WTC11 (cell line): ENCODE results near the gene PHF24.

ENCODE experiments used
- CTCF ChIP-seq: fragments of 200-600 bp; IDR thresholded peaks from 2 replicates; pipeline ENCODE4 v1.8.0; 2022; ENCODE audit warnings: antibody characterized with exemption
- ELF4 ChIP-seq: sonication (generic); formaldehyde crosslinking; IDR thresholded peaks from 2 replicates; pipeline ENCODE4 v1.8.1; 2022; ENCODE audit warnings: low read depth, mild to moderate bottlenecking, moderate library complexity, missing genetic modification reagents
- MAX ChIP-seq: sonication (generic); formaldehyde crosslinking; IDR thresholded peaks from 2 replicates; pipeline ENCODE4 v1.8.0; 2022; ENCODE audit warnings: mild to moderate bottlenecking, missing genetic modification reagents
- MLX ChIP-seq: sonication (generic); formaldehyde crosslinking; IDR thresholded peaks from 2 replicates; pipeline ENCODE4 v1.8.1; 2023; ENCODE audit warnings: mild to moderate bottlenecking, missing genetic modification reagents, moderate library complexity
- MXD4 ChIP-seq: fragments of 250-450 bp; sonication (Bioruptor Pico); IDR thresholded peaks from 2 replicates; pipeline ENCODE4 v1.8.0; 2021; ENCODE audit warnings: mild to moderate bottlenecking, moderate library complexity, borderline replicate concordance
- NFYB ChIP-seq: sonication (generic); formaldehyde crosslinking; conservative IDR thresholded peaks from 2 replicates; pipeline ENCODE4 v1.8.0; 2022; ENCODE audit warnings: low read depth, missing genetic modification reagents
- NR3C1 ChIP-seq: sonication (generic); formaldehyde crosslinking; conservative IDR thresholded peaks from 2 replicates; pipeline ENCODE4 v1.8.1; 2023; ENCODE audit warnings: low read depth, mild to moderate bottlenecking, missing genetic modification reagents
- PRDM15 ChIP-seq: sonication (generic); formaldehyde crosslinking; IDR thresholded peaks from 2 replicates; pipeline ENCODE4 v1.8.0; 2022; ENCODE audit warnings: missing genetic modification reagents
- TCF7 ChIP-seq: sonication (generic); formaldehyde crosslinking; IDR thresholded peaks from 2 replicates; pipeline ENCODE4 v1.8.0; 2022; ENCODE audit warnings: mild to moderate bottlenecking, low read depth, missing genetic modification reagents, moderate library complexity
- ZNF138 ChIP-seq: sonication (generic); formaldehyde crosslinking; conservative IDR thresholded peaks from 2 replicates; pipeline ENCODE4 v1.8.1; 2022; ENCODE audit warnings: mild to moderate bottlenecking, moderate library complexity, missing genetic modification reagents
- ZSCAN18 ChIP-seq: fragments of 250-450 bp; sonication (Bioruptor Pico); IDR thresholded peaks from 2 replicates; pipeline ENCODE4 v2.1.2; 2022; ENCODE audit warnings: mild to moderate bottlenecking, moderate library complexity

GRCh38 chr9:35027374-35027773 lies 69.3 kb downstream of the PHF24 start:
- TF ChIP-seq CTCF (no peak), ELF4 (CRISPR knock-in tag) (no peak), NFYB (CRISPR knock-in tag) (no peak), TCF7 (CRISPR knock-in tag) (no peak), PRDM15 (no peak), ZNF138 (CRISPR knock-in tag) (no peak), MAX (no peak), NR3C1 (no peak), MXD4 (CRISPR knock-in tag) (no peak), ZSCAN18 (CRISPR knock-in tag) (no peak), MLX (CRISPR knock-in tag) (no peak)
